ENCODE results near the gene NLGN1. TPM values are rescaled to one million over a fixed set of nuclear protein-coding genes. Genes with fewer than 3 reads are reported as not detected.

The NLGN1 gene
- total RNA-seq, 1 experiment from 2014 or later: 5.2 TPM

GRCh38 chr3:173618703-173619102 is 221.2 kb downstream of the NLGN1 start:
- H2BK5ac ChIP-seq (ENCODE audit: insufficient read length, low read length): no peak overlapping the region
- no peak overlapping the region for H3K14ac ChIP-seq (ENCODE audit: insufficient read depth, low read length)
- no peak overlapping the region for H2AK5ac ChIP-seq (ENCODE audit: insufficient read length, low read length)
- no peak overlapping the region for H3K4me2 ChIP-seq (ENCODE audit: insufficient read depth, insufficient read length, low read length)
- Mint-ChIP-seq H3K9me3 (no peaks in the 10 kb centered on the region), H3K36me3 (ENCODE audit: insufficient read depth in 1 of 3, low read depth in 3 of 3) (no peaks in the 10 kb centered on the region), H3K4me1 (no peaks in the 10 kb centered on the region), H3K27ac (no peak overlapping the region; a peak in 1 of 7 replicates), H3K27me3 (ENCODE audit: low read depth) (no peaks in the 10 kb centered on the region), H3K4me3 (no peak overlapping the region)
- H3K4me1 ChIP-seq (ENCODE audit: insufficient read depth, low read length): no peaks in the 10 kb centered on the region; the same call in 1 of the 2 replicates
- H2BK20ac ChIP-seq (ENCODE audit: low read depth, low read length, poor library complexity, severe bottlenecking): no peak overlapping the region
- H3K23ac ChIP-seq (ENCODE audit: insufficient read length, low read depth, low read length): no peak overlapping the region
- no peak overlapping the region for H2AFZ ChIP-seq (ENCODE audit: low read length)
- no peaks in the 10 kb centered on the region for H3K9me3 ChIP-seq (ENCODE audit: control insufficient read depth, low read depth, low read length)
- TF ChIP-seq CTCF (conservative IDR thresholded peaks at IDR 0.05): no peak
- no peaks in the 10 kb centered on the region for H3K79me2 ChIP-seq (ENCODE audit: insufficient read depth, low read length)
- no peaks in the 10 kb centered on the region for H3K79me1 ChIP-seq (ENCODE audit: insufficient read depth, low read depth, low read length, poor library complexity, severe bottlenecking)
- no peak overlapping the region for H4K5ac ChIP-seq (ENCODE audit: insufficient read length, low read depth, low read length)
- no peaks in the 10 kb centered on the region for H4K20me1 ChIP-seq (ENCODE audit: control insufficient read depth, insufficient read depth, insufficient read length)
- no peak overlapping the region for H2BK120ac ChIP-seq (ENCODE audit: low read depth, low read length, poor library complexity, severe bottlenecking)
- H3K27ac ChIP-seq (ENCODE audit: insufficient read length, low read depth, low read length): no peak overlapping the region
- no peak for DNase-seq
- no CpG with 5 or more reads among the region's 4 CpGs for WGBS (ENCODE audit: extremely low coverage, insufficient read length, low lambda C conversion rate)
- no peak overlapping the region for H4K8ac ChIP-seq (replicated peaks; ENCODE audit: insufficient read length, low read depth, low read length)
- no peak overlapping the region for H2BK12ac ChIP-seq (ENCODE audit: insufficient read length, low read depth, low read length)
- H2BK15ac ChIP-seq (ENCODE audit: low read depth, low read length): no peak overlapping the region; the same call in 1 of the 2 replicates
- H3K27me3 ChIP-seq (ENCODE audit: insufficient read depth, low read length): no peaks in the 10 kb centered on the region
- no peak overlapping the region for H3K4ac ChIP-seq (ENCODE audit: low read depth, low read length)
- H3K9ac ChIP-seq (ENCODE audit: extremely low read depth, insufficient read length, low read length): no peak overlapping the region
- H4K91ac ChIP-seq (ENCODE audit: insufficient read length, low read depth, low read length): no peak overlapping the region
- H3K56ac ChIP-seq (ENCODE audit: insufficient read length, low read depth, low read length): no peak overlapping the region
- no peak overlapping the region for H3K18ac ChIP-seq (ENCODE audit: insufficient read length, low read depth, low read length)
- no peak overlapping the region for H3T11ph ChIP-seq (ENCODE audit: low read length)
- no peaks in the 10 kb centered on the region for H3K23me2 ChIP-seq (ENCODE audit: insufficient read length, low read depth, low read length, poor library complexity, severe bottlenecking)

Data from H9 (cell line).